ENCODE data around the gene RASAL3. TPM values are rescaled to one million over a fixed set of nuclear protein-coding genes. Genes with fewer than 3 reads are reported as not detected.

Gene RASAL3
- total RNA-seq, 1 experiment from 2014 or later = 0.57 TPM

DNA sequence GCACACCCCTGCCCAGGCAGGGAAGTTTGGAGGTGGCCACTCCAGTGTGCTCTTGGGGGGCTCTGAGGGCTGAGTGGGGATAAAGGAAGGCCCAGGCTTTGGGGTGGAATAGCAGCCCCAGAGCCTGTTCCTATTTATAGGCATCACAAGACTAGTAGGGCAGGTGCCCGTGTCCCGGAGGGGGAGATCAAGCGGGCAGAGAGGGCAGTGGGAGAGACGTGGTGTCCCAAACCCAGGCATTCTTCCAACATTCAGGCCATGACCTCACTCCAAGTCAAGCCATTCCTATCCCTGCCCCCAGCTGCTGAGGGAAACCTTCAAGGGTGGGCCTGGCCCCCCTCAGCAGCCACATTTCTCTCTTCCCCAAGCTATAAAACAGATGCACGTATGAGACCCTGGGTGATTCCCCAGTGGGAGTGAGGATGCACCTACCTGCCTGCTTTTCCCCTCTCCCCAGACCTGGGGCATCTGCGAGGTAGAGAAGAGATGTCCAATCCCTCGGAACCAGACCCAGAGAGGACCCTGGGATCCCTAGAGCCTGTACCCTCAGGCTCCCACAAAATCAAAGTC lies 18.5 kb downstream of the RASAL3 start:
- H2AFZ ChIP-seq (ENCODE audit: low read depth, low read length, poor library complexity, severe bottlenecking) = no peak overlapping the region
- no peak for DNase-seq (ENCODE audit: low read depth, low spot score)
- CTCF ChIA-PET = no interaction called here
- POLR2A ChIA-PET = no interaction called here
- H3K9ac ChIP-seq (ENCODE audit: low read length) = no peak overlapping the region
- no peak for ATAC-seq
- intact Hi-C loops (cut with micrococcal nuclease) = no loop called here
- RAD21 ChIA-PET (ENCODE audit: low non-redundant PET in 1 of 2, low total read pairs in 2 of 2, uncharacterized antibody in 2 of 2, unreplicated experiment in 2 of 2) = no interaction called here
- no peaks in the 10 kb centered on the region for H3K79me2 ChIP-seq (ENCODE audit: insufficient read depth, low read length)
- H3K9me2 ChIP-seq (ENCODE audit: insufficient read depth) = no peaks in the 10 kb centered on the region
- no TSS peak for BruUV-seq (replicated peaks)
- no peak for TF ChIP-seq POLR2A (IDR thresholded peaks at IDR 0.05; ENCODE audit: borderline replicate concordance, extremely low read depth, insufficient read depth, insufficient read length)
- H3K4me3 ChIP-seq (replicated peaks in 1 of 2; ENCODE audit: low read depth in 1 of 2, low read length in 2 of 2) = no peak overlapping the region
- H3K36me3 ChIP-seq (ENCODE audit: control insufficient read depth in 1 of 2, insufficient read depth in 2 of 2, low read length in 2 of 2) = no peaks in the 10 kb centered on the region
- peaks cover 6 to 19% of the 10 kb centered on the region in 2 experiments; a peak in 3 of 4 replicates for H3K4me1 ChIP-seq (ENCODE audit: control insufficient read depth in 1 of 2, insufficient read depth in 2 of 2, low read length in 2 of 2)
- H3K4me2 ChIP-seq (ENCODE audit: low read length) = no peak overlapping the region
- H3K27ac ChIP-seq (ENCODE audit: low read depth, low read length) = no peak overlapping the region
- H4K20me1 ChIP-seq (ENCODE audit: insufficient read depth) = no peaks in the 10 kb centered on the region
- no peaks in the 10 kb centered on the region for H3K9me3 ChIP-seq (ENCODE audit: control insufficient read depth in 1 of 2, insufficient read depth in 1 of 2, low read depth in 1 of 2, low read length in 2 of 2)
- no peaks in the 10 kb centered on the region for H3K27me3 ChIP-seq (ENCODE audit: insufficient read depth, low read length)

DNA sequence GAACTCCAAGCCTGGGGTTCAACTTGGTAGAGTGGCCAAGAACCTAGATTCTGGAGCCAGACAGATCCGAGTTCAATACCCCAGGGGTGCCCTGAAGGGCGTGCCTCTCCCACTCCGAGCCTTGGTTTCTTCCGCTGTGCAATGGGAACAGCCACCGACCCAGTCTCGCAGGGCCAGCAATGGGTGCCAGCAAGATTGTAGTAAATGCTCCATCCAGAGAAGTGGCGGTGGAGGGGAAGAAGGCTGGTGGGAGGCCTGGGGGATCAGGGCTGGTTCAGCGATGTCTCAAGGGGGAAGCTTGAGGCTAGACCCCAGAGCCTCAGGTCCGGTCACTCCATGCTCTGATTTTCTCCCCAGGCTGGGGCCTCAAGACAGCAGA lies 19.1 kb downstream of the RASAL3 start:
- no peak overlapping the region for H3K27ac ChIP-seq (ENCODE audit: low read depth, low read length)
- CTCF ChIA-PET = no interaction called here
- H2AFZ ChIP-seq (ENCODE audit: low read depth, low read length, poor library complexity, severe bottlenecking) = no peak overlapping the region
- H3K79me2 ChIP-seq (ENCODE audit: insufficient read depth, low read length) = no peaks in the 10 kb centered on the region
- peaks cover 6 to 13% of the 10 kb centered on the region in 2 experiments; a peak in 3 of 4 replicates for H3K4me1 ChIP-seq (ENCODE audit: control insufficient read depth in 1 of 2, insufficient read depth in 2 of 2, low read length in 2 of 2)
- BruUV-seq (replicated peaks) = no TSS peak
- no peaks in the 10 kb centered on the region for H3K36me3 ChIP-seq (ENCODE audit: control insufficient read depth in 1 of 2, insufficient read depth in 2 of 2, low read length in 2 of 2)
- no peak overlapping the region for H3K4me2 ChIP-seq (ENCODE audit: low read length)
- RAD21 ChIA-PET (ENCODE audit: low non-redundant PET in 1 of 2, low total read pairs in 2 of 2, uncharacterized antibody in 2 of 2, unreplicated experiment in 2 of 2) = no interaction called here
- ATAC-seq (no peak), DNase-seq (ENCODE audit: low read depth, low spot score) (no peak)
- TF ChIP-seq FOSL1 (IDR thresholded peaks at IDR 0.05; ENCODE audit: low read depth) (no peak), POLR2A (IDR thresholded peaks at IDR 0.05; ENCODE audit: borderline replicate concordance, extremely low read depth, insufficient read depth, insufficient read length) (no peak), ZFX (IDR thresholded peaks at IDR 0.05) (no peak), POLR2AphosphoS5 (IDR thresholded peaks at IDR 0.05; ENCODE audit: low read depth, low read length) (no peak)
- H3K4me3 ChIP-seq (replicated peaks in 1 of 2; ENCODE audit: low read depth in 1 of 2, low read length in 2 of 2) = no peak overlapping the region
- POLR2A ChIA-PET = no interaction called here
- H3K9ac ChIP-seq (ENCODE audit: low read length) = no peak overlapping the region
- no peaks in the 10 kb centered on the region for H4K20me1 ChIP-seq (ENCODE audit: insufficient read depth)
- intact Hi-C loops (cut with micrococcal nuclease) = no loop called here
- H3K27me3 ChIP-seq (ENCODE audit: insufficient read depth, low read length) = no peaks in the 10 kb centered on the region
- no peaks in the 10 kb centered on the region for H3K9me3 ChIP-seq (ENCODE audit: control insufficient read depth in 1 of 2, insufficient read depth in 1 of 2, low read depth in 1 of 2, low read length in 2 of 2)
- H3K9me2 ChIP-seq (ENCODE audit: insufficient read depth) = no peaks in the 10 kb centered on the region
